PC-9 (cell line): Measurements from ENCODE around the gene UTS2. TPM values are rescaled to one million over a fixed set of nuclear protein-coding genes. Genes with fewer than 3 reads are reported as not detected.

Experiments used
- BruUV-seq: library from RNA; stranded (reverse); fragments of 400-500 nt; replicated peaks from 2 replicates; lab custom pipeline; 2021; lab: Mats Ljungman, UMichigan
- CTCF ChIA-PET: fragments of 300-600 bp; sonication (Branson Sonifier 250); formaldehyde crosslinking; loops from one replicate; lab custom pipeline; 2022; ENCODE audit warnings: antibody characterized with exemption; lab: Charles Lee
- POLR2A ChIA-PET: fragments of 300-600 bp; sonication (Branson Sonifier 250); formaldehyde crosslinking; loops from one replicate; lab custom pipeline; 2022; ENCODE audit warnings: antibody characterized with exemption; ENCODE audit not compliant: unreplicated experiment; lab: Charles Lee
- DNase-seq, 2 experiments: peaks; one replicate each; pipeline versions ENCODE4 v3.0.0 to v3.0.0-alpha.2; 2015 to 2022; ENCODE audit warnings: mixed read lengths in 1 of 2
- H2AFZ ChIP-seq: fragments of 200-600 bp; sonication (generic); 2 replicates; pipeline ENCODE4 v1.8.1; 2017; ENCODE audit warnings: antibody characterized with exemption
- H3F3A ChIP-seq: fragments of 200-600 bp; sonication (generic); 2 replicates; pipeline ENCODE4 v1.8.1; 2017; ENCODE audit warnings: antibody characterized with exemption, mild to moderate bottlenecking, low read depth; ENCODE audit not compliant: insufficient read depth
- H3K27ac ChIP-seq: fragments of 200-600 bp; sonication (generic); 2 replicates; pipeline ENCODE4 v1.6.1; 2016; ENCODE audit warnings: mixed run types
- H3K27me3 ChIP-seq: fragments of 200-600 bp; sonication (generic); 2 replicates; pipeline ENCODE4 v1.6.1; 2016; ENCODE audit warnings: low read depth, mixed run types; ENCODE audit not compliant: insufficient read depth
- H3K36me3 ChIP-seq: fragments of 200-600 bp; sonication (generic); 2 replicates; pipeline ENCODE4 v1.6.1; 2016; ENCODE audit warnings: low read depth, mixed run types
- H3K4me1 ChIP-seq: fragments of 200-600 bp; sonication (generic); replicated peaks from 2 replicates; pipeline ENCODE4 v1.6.1; 2016; ENCODE audit warnings: mixed run types; ENCODE audit not compliant: insufficient read depth
- H3K4me2 ChIP-seq: fragments of 200-600 bp; sonication (generic); 2 replicates; pipeline ENCODE4 v1.6.1; 2017; ENCODE audit warnings: mixed run types
- H3K4me3 ChIP-seq: fragments of 200-600 bp; sonication (generic); 2 replicates; pipeline ENCODE4 v1.6.1; 2016; ENCODE audit warnings: mixed run types
- H3K79me2 ChIP-seq: fragments of 200-600 bp; sonication (generic); 2 replicates; pipeline ENCODE4 v1.6.1; 2017; ENCODE audit warnings: low read depth, mixed run types
- H3K9me2 ChIP-seq: fragments of 200-600 bp; sonication (generic); 2 replicates; pipeline ENCODE4 v1.8.1; 2017; ENCODE audit warnings: mild to moderate bottlenecking; ENCODE audit not compliant: insufficient read depth
- H3K9me3 ChIP-seq: fragments of 200-600 bp; sonication (generic); 2 replicates; pipeline ENCODE4 v1.8.1; 2016; ENCODE audit warnings: low read depth; ENCODE audit not compliant: insufficient read depth
- H4K20me1 ChIP-seq: fragments of 200-600 bp; sonication (generic); 2 replicates; pipeline ENCODE4 v1.8.1; 2017; ENCODE audit not compliant: insufficient read depth
- CTCF ChIP-seq: fragments of 200-600 bp; sonication (generic); conservative IDR thresholded peaks from 2 replicates; pipeline ENCODE4 v1.6.1; 2017; ENCODE audit warnings: mixed run types, antibody characterized with exemption, mild to moderate bottlenecking, moderate library complexity
- EZH2 ChIP-seq: fragments of 200-600 bp; sonication (generic); IDR thresholded peaks from 2 replicates; pipeline ENCODE4 v1.8.0; 2017; ENCODE audit warnings: antibody characterized with exemption, low read depth
- intact Hi-C: fragments of 100-400 bp; cut with micrococcal nuclease; formaldehyde crosslinking; loops from one replicate; pipeline ENCODE4 v1.10.0; 2022; ENCODE audit not compliant: unreplicated experiment
- total RNA-seq: library from RNA; stranded (reverse); gene quantifications from 2 replicates; pipeline ENCODE4 v1.2.3, GENCODE V29; 2021

UTS2 gene
- total RNA-seq, 1 experiment from 2014 or later = 23.8 TPM

- H3K9me2 ChIP-seq = no peaks in the 10 kb centered on the region
- TF ChIP-seq CTCF = no peak
- TF ChIP-seq EZH2 = no peak
- H3K9me3 ChIP-seq = no peaks in the 10 kb centered on the region; the same call in 1 of the 2 replicates
- intact Hi-C loops = no loop called here
- no peaks in the 10 kb centered on the region for H3K27me3 ChIP-seq
- no peaks in the 10 kb centered on the region for H3K79me2 ChIP-seq
- H3F3A ChIP-seq = no peaks in the 10 kb centered on the region
- H3K4me3 ChIP-seq = no peak overlapping the region
- no peak overlapping the region for H3K4me2 ChIP-seq
- H3K27ac ChIP-seq = no peak overlapping the region
- CTCF ChIA-PET = no interaction called here
- no peaks in the 10 kb centered on the region for H4K20me1 ChIP-seq
- H3K4me1 ChIP-seq = no peaks in the 10 kb centered on the region
- no peak for DNase-seq
- H3K36me3 ChIP-seq = peaks cover 5% of the 10 kb centered on the region; the same call in 1 of the 2 replicates
- BruUV-seq = no TSS peak
- POLR2A ChIA-PET = no interaction called here
- no peak overlapping the region for H2AFZ ChIP-seq
Measured at GRCh38 chr1:7842517-7842916, 10.3 kb downstream of the UTS2 start.

GRCh38 chr1:7839526-7839925, 13.3 kb downstream of the UTS2 start:
- DNase-seq = no peak
- intact Hi-C loops = no loop called here
- H3K4me2 ChIP-seq = no peak overlapping the region
- no peaks in the 10 kb centered on the region for H3K4me1 ChIP-seq
- TF ChIP-seq CTCF (no peak), EZH2 (no peak)
- no peak overlapping the region for H2AFZ ChIP-seq
- peaks cover 8% of the 10 kb centered on the region; the same call in 1 of the 2 replicates for H3K36me3 ChIP-seq
- POLR2A ChIA-PET = no interaction called here
- H3K79me2 ChIP-seq = no peaks in the 10 kb centered on the region
- CTCF ChIA-PET = no interaction called here
- no peak overlapping the region for H3K4me3 ChIP-seq
- H3K9me2 ChIP-seq = no peaks in the 10 kb centered on the region
- no peak overlapping the region for H3K27ac ChIP-seq
- no TSS peak for BruUV-seq
- no peaks in the 10 kb centered on the region for H3K27me3 ChIP-seq
- no peaks in the 10 kb centered on the region for H3F3A ChIP-seq
- H3K9me3 ChIP-seq = no peaks in the 10 kb centered on the region; the same call in 1 of the 2 replicates
- H4K20me1 ChIP-seq = no peaks in the 10 kb centered on the region

- no peak overlapping the region for H3K27ac ChIP-seq
- BruUV-seq = no TSS peak
Measured at GRCh38 chr1:7838714-7839113, 14.2 kb downstream of the UTS2 start.

More at GRCh38 chr1:7838714-7839113, 14.2 kb downstream of the UTS2 start:
- Histone ChIP-seq H3K36me3 (peaks cover 8% of the 10 kb centered on the region; the same call in 1 of the 2 replicates), H4K20me1 (no peaks in the 10 kb centered on the region), H3F3A (no peaks in the 10 kb centered on the region), H2AFZ (no peak overlapping the region), H3K9me2 (no peaks in the 10 kb centered on the region), H3K4me2 (no peak overlapping the region), H3K27me3 (no peaks in the 10 kb centered on the region), H3K79me2 (no peaks in the 10 kb centered on the region), H3K9me3 (no peaks in the 10 kb centered on the region; the same call in 1 of the 2 replicates), H3K4me3 (no peak overlapping the region), H3K4me1 (no peaks in the 10 kb centered on the region)
- DNase-seq = no peak
- ChIA-PET POLR2A (no interaction called here), CTCF (no interaction called here)
- intact Hi-C loops = no loop called here
- TF ChIP-seq CTCF (no peak), EZH2 (no peak)
